Measurements from ENCODE around the gene STK11IP.

The STK11IP gene

GRCh38 chr2:219628986-219629901, 31.6 kb downstream of the STK11IP start (continued):
- 0 out of 2 replicates have a peak, but pooled peaks have one; percentile 37 for TF ChIP-seq ZNF692 (tag by site-specific recombination; IDR thresholded peaks at IDR 0.05)
- no peak for TF ChIP-seq ZNF221 (tag by site-specific recombination; IDR thresholded peaks at IDR 0.05; ENCODE audit: borderline replicate concordance)
- no peak for TF ChIP-seq ZNF621 (tag by site-specific recombination; IDR thresholded peaks at IDR 0.05)
- no peak for TF ChIP-seq SP2 (tag by site-specific recombination; IDR thresholded peaks at IDR 0.05)
- TF ChIP-seq GLIS2 (tag by site-specific recombination; IDR thresholded peaks at IDR 0.05), result peak; percentile 22; the same call in 1 of the 2 replicates
- no peak for TF ChIP-seq YY1 (tag by site-specific recombination; IDR thresholded peaks at IDR 0.05)
- peak; percentile 32; the same call in 1 of the 2 replicates for TF ChIP-seq ZFP69B (tag by site-specific recombination; IDR thresholded peaks at IDR 0.05)

GRCh38 chr2:219629976-219630695, 32.5 kb downstream of the STK11IP start:
- TF ChIP-seq YY2 (tag by site-specific recombination; IDR thresholded peaks at IDR 0.05) (no peak), ZNF830 (tag by site-specific recombination; IDR thresholded peaks at IDR 0.05; ENCODE audit: low read depth) (no peak), ZNF600 (tag by site-specific recombination; IDR thresholded peaks at IDR 0.05) (no peak), ZNF670 (tag by site-specific recombination; IDR thresholded peaks at IDR 0.05; ENCODE audit: low read depth) (no peak), ZNF704 (tag by site-specific recombination; IDR thresholded peaks at IDR 0.05) (no peak), ZNF140 (tag by site-specific recombination; IDR thresholded peaks at IDR 0.05) (no peak), ZBTB26 (tag by site-specific recombination; optimal IDR thresholded peaks at IDR 0.05) (no peak), TCF7L2 (IDR thresholded peaks at IDR 0.05; ENCODE audit: borderline replicate concordance, low read depth, low read length) (no peak), ZXDB (tag by site-specific recombination; IDR thresholded peaks at IDR 0.05) (no peak), ZNF146 (tag by site-specific recombination; IDR thresholded peaks at IDR 0.05) (no peak), GLI4 (tag by site-specific recombination; IDR thresholded peaks at IDR 0.05) (no peak)
- no peak overlapping the region for H3K27ac ChIP-seq (ENCODE audit: extremely low read depth, low read depth, low read length)
- CTCF ChIA-PET, result interaction anchor here (0.6 to 0.9 kb wide), 5 partner anchors 10 to 228 kb away, joined by 3 to 5 read pairs (median 3); no protein-coding TSS in a partner anchor
- POLR2A ChIA-PET, result interaction anchor here (1.3 kb wide), 1 partner anchor 9 kb away, joined by 3 read pairs; no protein-coding TSS in a partner anchor
- no peaks in the 10 kb centered on the region for H3K4me1 ChIP-seq (ENCODE audit: control insufficient read depth, insufficient read depth, low read length)
- H3K9me3 ChIP-seq (ENCODE audit: control insufficient read depth, insufficient read depth, low read depth, low read length), result no peaks in the 10 kb centered on the region
- H3K36me3 ChIP-seq (ENCODE audit: control insufficient read depth in 2 of 2, insufficient read depth in 1 of 2, low read length in 2 of 2), result peaks cover 0 to 20% of the 10 kb centered on the region in 2 experiments; a peak in 1 of 3 replicates
- H3K4me3 ChIP-seq (ENCODE audit: low read depth, low read length), result no peak overlapping the region

Measured in HEK293 (cell line).